Panc1 (cell line): Measurements from ENCODE around the gene OMD. TPM values are rescaled to one million over a fixed set of nuclear protein-coding genes. Genes with fewer than 3 reads are reported as not detected.

Experiments
- ATAC-seq: fragments of 200-7000 bp; cut with Tn5 transposase; 2 replicates; pipeline ENCODE4 v1.9.1; 2020; ENCODE audit warnings: mild to moderate bottlenecking, moderate library complexity
- BruUV-seq: library from RNA; stranded (reverse); fragments of 400-500 nt; replicated peaks from 2 replicates; lab custom pipeline; 2021; lab: Mats Ljungman, UMichigan
- CTCF ChIA-PET: fragments of 300-600 bp; sonication (Branson Sonifier 250); formaldehyde crosslinking; loops from one replicate; lab custom pipeline; 2022; ENCODE audit warnings: antibody characterized with exemption; lab: Charles Lee
- POLR2A ChIA-PET: fragments of 300-600 bp; sonication (Branson Sonifier 250); formaldehyde crosslinking; loops from one replicate; lab custom pipeline; 2022; ENCODE audit warnings: antibody characterized with exemption; lab: Charles Lee
- DNase-seq: peaks from one replicate; pipeline ENCODE4 v3.0.0-alpha.2; 2010; ENCODE audit warnings: low read depth, low spot score
- H3K27ac ChIP-seq: 2 replicates; pipeline ENCODE4 v1.5.1; 2011; ENCODE audit warnings: mild to moderate bottlenecking, low read length, inconsistent platforms
- H3K27me3 ChIP-seq: fragments of 200-500 bp; sonication (Bioruptor generic); 2 replicates; pipeline ENCODE4 v1.6.0; 2014; ENCODE audit warnings: low read length, inconsistent platforms; ENCODE audit not compliant: control insufficient read depth, insufficient read depth
- H3K36me3 ChIP-seq: fragments of 200-500 bp; sonication (Bioruptor generic); 2 replicates; pipeline ENCODE4 v1.5.1; 2014; ENCODE audit warnings: inconsistent platforms, mild to moderate bottlenecking, low read length, moderate library complexity; ENCODE audit not compliant: control insufficient read depth, insufficient read depth
- H3K4me1 ChIP-seq: 2 replicates; pipeline ENCODE4 v1.5.1; 2011; ENCODE audit warnings: inconsistent platforms, mild to moderate bottlenecking, low read length, moderate library complexity; ENCODE audit not compliant: control insufficient read depth, insufficient read depth
- H3K4me3 ChIP-seq, 2 experiments: 2 replicates each; pipeline ENCODE4 v1.5.1; 2011 to 2012; ENCODE audit warnings: low read depth in 2 of 2, low read length in 2 of 2, mild to moderate bottlenecking in 2 of 2, inconsistent platforms in 1 of 2, moderate library complexity in 1 of 2
- H3K9me3 ChIP-seq: fragments of 200-500 bp; sonication (Bioruptor generic); 2 replicates; pipeline ENCODE4 v1.5.1; 2014; ENCODE audit warnings: low read depth, mild to moderate bottlenecking, inconsistent platforms, low read length, moderate library complexity; ENCODE audit not compliant: control insufficient read depth, insufficient read depth
- POLR2AphosphoS5 ChIP-seq: IDR thresholded peaks from 2 replicates; pipeline ENCODE4 v1.6.1; 2012; ENCODE audit warnings: mild to moderate bottlenecking, low read depth, low read length, moderate library complexity
- SIN3A ChIP-seq: IDR thresholded peaks from 2 replicates; pipeline ENCODE4 v1.6.1; 2012; ENCODE audit warnings: low read depth, mild to moderate bottlenecking, low read length, moderate library complexity, borderline replicate concordance; ENCODE audit not compliant: insufficient read depth
- TCF7L2 ChIP-seq: IDR thresholded peaks from 2 replicates; pipeline ENCODE4 v1.6.1; 2011; ENCODE audit warnings: mild to moderate bottlenecking, low read depth, low read length, inconsistent platforms
- in situ Hi-C: cut with HindIII; loops from 2 replicates; pipeline ENCODE4 v1.10.0; 2016; ENCODE audit warnings: low sequenced_read_pairs, low pct_unique_long_range_greater_than_20kb
- intact Hi-C: fragments of 100-400 bp; cut with micrococcal nuclease; formaldehyde crosslinking; loops from one replicate; pipeline ENCODE4 v1.10.0; 2022; ENCODE audit not compliant: unreplicated experiment
- total RNA-seq: library from RNA; stranded (reverse); gene quantifications from one replicate; pipeline ENCODE4 v1.2.1, GENCODE V29; 2021; ENCODE audit not compliant: unreplicated experiment
- TF ChIP-seq, protein P1 (sequence below), 2 experiments: IDR thresholded peaks; 2 replicates each; pipeline ENCODE4 v1.6.1; 2011 to 2012; ENCODE audit warnings: low read depth in 2 of 2, control low read depth in 1 of 2, low read length in 1 of 2, mild to moderate bottlenecking in 1 of 2, moderate library complexity in 1 of 2; ENCODE audit not compliant: insufficient read depth in 1 of 2
- TF ChIP-seq, protein P2 (sequence below): fragments of 450-650 bp; IDR thresholded peaks from 2 replicates; pipeline ENCODE4 v1.5.1; 2017; ENCODE audit warnings: mild to moderate bottlenecking

OMD gene
- total RNA-seq, 1 experiment from 2014 or later = not detected

DNA sequence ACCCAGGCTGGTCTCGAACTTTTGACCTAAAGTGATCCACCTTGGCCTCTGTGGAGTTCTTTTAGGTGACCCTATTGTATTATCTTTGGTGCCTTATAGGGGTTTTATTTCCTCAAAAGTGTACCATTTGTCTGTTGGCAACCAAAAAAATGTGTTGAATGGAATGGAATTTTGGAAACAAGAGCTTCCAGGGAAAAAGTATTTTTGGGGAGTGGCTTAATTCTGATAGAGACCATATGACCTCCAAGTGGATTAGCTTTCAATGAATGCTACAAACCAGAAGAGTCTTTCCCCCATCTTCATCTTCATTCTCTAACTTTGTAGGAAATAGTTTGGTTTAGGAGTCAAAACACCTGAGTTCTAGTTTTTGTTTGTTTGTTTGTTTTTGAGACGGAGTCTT lies 16.5 kb downstream of the OMD start:
- BruUV-seq = no TSS peak
- no peak for DNase-seq
- Histone ChIP-seq H3K4me3 (no peak overlapping the region), H3K36me3 (no peaks in the 10 kb centered on the region), H3K9me3 (no peaks in the 10 kb centered on the region), H3K27me3 (no peaks in the 10 kb centered on the region), H3K4me1 (no peaks in the 10 kb centered on the region), H3K27ac (no peak overlapping the region)
- intact Hi-C loops = no loop called here
- POLR2A ChIA-PET = no interaction called here
- TF ChIP-seq, protein P1, sequence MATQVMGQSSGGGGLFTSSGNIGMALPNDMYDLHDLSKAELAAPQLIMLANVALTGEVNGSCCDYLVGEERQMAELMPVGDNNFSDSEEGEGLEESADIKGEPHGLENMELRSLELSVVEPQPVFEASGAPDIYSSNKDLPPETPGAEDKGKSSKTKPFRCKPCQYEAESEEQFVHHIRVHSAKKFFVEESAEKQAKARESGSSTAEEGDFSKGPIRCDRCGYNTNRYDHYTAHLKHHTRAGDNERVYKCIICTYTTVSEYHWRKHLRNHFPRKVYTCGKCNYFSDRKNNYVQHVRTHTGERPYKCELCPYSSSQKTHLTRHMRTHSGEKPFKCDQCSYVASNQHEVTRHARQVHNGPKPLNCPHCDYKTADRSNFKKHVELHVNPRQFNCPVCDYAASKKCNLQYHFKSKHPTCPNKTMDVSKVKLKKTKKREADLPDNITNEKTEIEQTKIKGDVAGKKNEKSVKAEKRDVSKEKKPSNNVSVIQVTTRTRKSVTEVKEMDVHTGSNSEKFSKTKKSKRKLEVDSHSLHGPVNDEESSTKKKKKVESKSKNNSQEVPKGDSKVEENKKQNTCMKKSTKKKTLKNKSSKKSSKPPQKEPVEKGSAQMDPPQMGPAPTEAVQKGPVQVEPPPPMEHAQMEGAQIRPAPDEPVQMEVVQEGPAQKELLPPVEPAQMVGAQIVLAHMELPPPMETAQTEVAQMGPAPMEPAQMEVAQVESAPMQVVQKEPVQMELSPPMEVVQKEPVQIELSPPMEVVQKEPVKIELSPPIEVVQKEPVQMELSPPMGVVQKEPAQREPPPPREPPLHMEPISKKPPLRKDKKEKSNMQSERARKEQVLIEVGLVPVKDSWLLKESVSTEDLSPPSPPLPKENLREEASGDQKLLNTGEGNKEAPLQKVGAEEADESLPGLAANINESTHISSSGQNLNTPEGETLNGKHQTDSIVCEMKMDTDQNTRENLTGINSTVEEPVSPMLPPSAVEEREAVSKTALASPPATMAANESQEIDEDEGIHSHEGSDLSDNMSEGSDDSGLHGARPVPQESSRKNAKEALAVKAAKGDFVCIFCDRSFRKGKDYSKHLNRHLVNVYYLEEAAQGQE (IDR thresholded peaks at IDR 0.05; ENCODE audit: insufficient read depth in 1 of 2, low read depth in 2 of 2, low read length in 1 of 2) = no peak
- TF ChIP-seq, protein P2, sequence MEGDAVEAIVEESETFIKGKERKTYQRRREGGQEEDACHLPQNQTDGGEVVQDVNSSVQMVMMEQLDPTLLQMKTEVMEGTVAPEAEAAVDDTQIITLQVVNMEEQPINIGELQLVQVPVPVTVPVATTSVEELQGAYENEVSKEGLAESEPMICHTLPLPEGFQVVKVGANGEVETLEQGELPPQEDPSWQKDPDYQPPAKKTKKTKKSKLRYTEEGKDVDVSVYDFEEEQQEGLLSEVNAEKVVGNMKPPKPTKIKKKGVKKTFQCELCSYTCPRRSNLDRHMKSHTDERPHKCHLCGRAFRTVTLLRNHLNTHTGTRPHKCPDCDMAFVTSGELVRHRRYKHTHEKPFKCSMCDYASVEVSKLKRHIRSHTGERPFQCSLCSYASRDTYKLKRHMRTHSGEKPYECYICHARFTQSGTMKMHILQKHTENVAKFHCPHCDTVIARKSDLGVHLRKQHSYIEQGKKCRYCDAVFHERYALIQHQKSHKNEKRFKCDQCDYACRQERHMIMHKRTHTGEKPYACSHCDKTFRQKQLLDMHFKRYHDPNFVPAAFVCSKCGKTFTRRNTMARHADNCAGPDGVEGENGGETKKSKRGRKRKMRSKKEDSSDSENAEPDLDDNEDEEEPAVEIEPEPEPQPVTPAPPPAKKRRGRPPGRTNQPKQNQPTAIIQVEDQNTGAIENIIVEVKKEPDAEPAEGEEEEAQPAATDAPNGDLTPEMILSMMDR = no peak
- no peak for TF ChIP-seq TCF7L2
- no peak for TF ChIP-seq POLR2AphosphoS5
- no peak for TF ChIP-seq SIN3A
- in situ Hi-C loops = no loop called here
- no peak for ATAC-seq
- CTCF ChIA-PET = no interaction called here

DNA sequence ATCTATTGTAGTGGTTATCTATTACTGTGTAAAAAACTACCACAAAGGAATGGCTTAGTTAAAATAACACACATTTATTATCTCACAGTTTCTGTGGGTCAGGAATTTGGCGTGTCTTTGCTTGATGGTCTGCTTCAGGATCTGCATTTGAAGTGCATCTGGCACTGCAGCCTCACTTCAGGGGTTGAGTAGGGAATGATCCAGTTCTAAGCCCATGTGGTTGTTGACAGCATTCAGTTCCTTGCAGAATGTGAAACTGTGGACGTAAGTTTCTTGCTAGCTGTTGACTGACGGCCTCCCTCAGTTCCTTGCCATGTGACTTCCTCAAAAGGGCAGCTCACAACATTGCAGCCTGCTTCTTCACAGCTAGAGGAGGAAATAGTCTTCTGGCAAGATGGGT lies 17.8 kb downstream of the OMD start:
- Histone ChIP-seq H3K9me3 (no peaks in the 10 kb centered on the region), H3K27me3 (no peaks in the 10 kb centered on the region), H3K27ac (no peak overlapping the region), H3K36me3 (no peaks in the 10 kb centered on the region), H3K4me1 (no peaks in the 10 kb centered on the region), H3K4me3 (no peak overlapping the region)
- DNase-seq (no peak), ATAC-seq (no peak)
- TF ChIP-seq, protein P1 (IDR thresholded peaks at IDR 0.05; ENCODE audit: insufficient read depth in 1 of 2, low read depth in 2 of 2, low read length in 1 of 2) = no peak
- TF ChIP-seq POLR2AphosphoS5 = no peak
- TF ChIP-seq SIN3A = no peak
- TF ChIP-seq TCF7L2 = no peak
- TF ChIP-seq, protein P2 = no peak
- in situ Hi-C loops (no loop called here), intact Hi-C loops (no loop called here)
- POLR2A ChIA-PET = no interaction called here
- no TSS peak for BruUV-seq
- CTCF ChIA-PET = no interaction called here
